A549 (cell line): Measurements from ENCODE around the gene PHKB. TPM values are rescaled to one million over a fixed set of nuclear protein-coding genes. Genes with fewer than 3 reads are reported as not detected.

Experiments used
- ATAC-seq, 2 experiments: fragments of 200-7000 bp in 1 of 2; fragments of >200 bp in 1 of 2; cut with Nextera tagmentation in 1 of 2; cut with Tn5 transposase in 1 of 2; 3 replicates each; pipeline versions ENCODE4 v1.8.0 to v1.9.1; 2018 to 2020; ENCODE audit warnings: mild to moderate bottlenecking in 1 of 2, moderate library complexity in 1 of 2
- CTCF ChIA-PET: fragments of 300-600 bp; sonication (Branson Sonifier 250); formaldehyde crosslinking; extraction: SDS; loops from one replicate; lab custom pipeline; 2021; ENCODE audit warnings: antibody characterized with exemption, inconsistent platforms; lab: Yijun Ruan, JAX
- POLR2A ChIA-PET: fragments of 350-600 bp; formaldehyde crosslinking; extraction: SDS; loops from one replicate; lab custom pipeline; 2021; ENCODE audit warnings: antibody characterized with exemption, inconsistent platforms; lab: Yijun Ruan, JAX
- DNase-seq, 2 experiments: peaks; one replicate each; pipeline versions ENCODE4 v3.0.0 to v3.0.0-alpha.2; 2011 to 2016; ENCODE audit warnings: low read depth in 1 of 2, low spot score in 1 of 2
- FAIRE-seq: peaks from 2 replicates; lab custom pipeline; 2011; peaks lifted over from hg19 to GRCh38; lab: Jason Lieb, UNC
- H3K27ac ChIP-seq, 2 experiments: fragments of >200 bp; sonication (Bioruptor Twin); formaldehyde crosslinking; 3 replicates each; pipeline ENCODE4 v1.5.1; 2016 to 2017
- H3K4me1 ChIP-seq: fragments of >200 bp; sonication (Bioruptor Twin); formaldehyde crosslinking; 3 replicates; pipeline ENCODE4 v1.6.1; 2016
- H3K4me2 ChIP-seq: fragments of >200 bp; sonication (Bioruptor Twin); formaldehyde crosslinking; 3 replicates; pipeline ENCODE4 v1.6.1; 2016
- H3K4me3 ChIP-seq: fragments of >200 bp; sonication (Bioruptor Twin); formaldehyde crosslinking; 3 replicates; pipeline ENCODE4 v1.5.1; 2016
- H3K9me3 ChIP-seq: fragments of >200 bp; sonication (Bioruptor Twin); formaldehyde crosslinking; 3 replicates; pipeline ENCODE4 v1.6.1; 2016
- CBX8 ChIP-seq: fragments of 200-600 bp; sonication (generic); IDR thresholded peaks from 2 replicates; pipeline ENCODE4 v1.6.1; 2016
- CEBPB ChIP-seq, 2 experiments: fragments of >200 bp in 1 of 2; sonication (Bioruptor Twin) in 1 of 2; formaldehyde crosslinking in 1 of 2; IDR thresholded peaks; 2 replicates each; pipeline ENCODE4 v1.6.1; 2012 to 2016
- EHF ChIP-seq: fragments of 250-450 bp; sonication (Bioruptor Pico); IDR thresholded peaks from 2 replicates; pipeline ENCODE4 v1.5.0; 2020; ENCODE audit warnings: mild to moderate bottlenecking
- EHMT2 ChIP-seq: fragments of 200-600 bp; sonication (generic); IDR thresholded peaks from 2 replicates; pipeline ENCODE4 v1.6.1; 2016; ENCODE audit warnings: antibody characterized with exemption, low read depth, mild to moderate bottlenecking, moderate library complexity
- EP300 ChIP-seq, 2 experiments: fragments of >200 bp; sonication (Bioruptor Twin); formaldehyde crosslinking; IDR thresholded peaks; 2 replicates in 1 of 2; 3 replicates in 1 of 2; pipeline ENCODE4 v1.6.1; 2016 to 2017
- ESRRA ChIP-seq: fragments of 150-350 bp; IDR thresholded peaks from 2 replicates; pipeline ENCODE4 v1.6.1; 2014; ENCODE audit warnings: mild to moderate bottlenecking, low read length, borderline replicate concordance
- FOSB ChIP-seq: fragments of 250-450 bp; sonication (Bioruptor Pico); IDR thresholded peaks from 2 replicates; pipeline ENCODE4 v1.5.0; 2020; ENCODE audit warnings: mild to moderate bottlenecking, moderate library complexity
- FOSL2 ChIP-seq, 2 experiments: fragments of 450-650 bp in 1 of 2; fragments of >200 bp in 1 of 2; sonication (Bioruptor Twin) in 1 of 2; formaldehyde crosslinking; IDR thresholded peaks; 2 replicates each; pipeline versions ENCODE4 v1.5.0 to v1.6.1; 2016 to 2020; ENCODE audit warnings: mild to moderate bottlenecking in 1 of 2, moderate library complexity in 1 of 2
- HDAC2 ChIP-seq: fragments of 200-600 bp; sonication (generic); IDR thresholded peaks from 2 replicates; pipeline ENCODE4 v1.6.1; 2016
- HEYL ChIP-seq: fragments of 250-450 bp; sonication (Bioruptor Pico); IDR thresholded peaks from 2 replicates; pipeline ENCODE4 v1.8.0; 2021; ENCODE audit warnings: mild to moderate bottlenecking, moderate library complexity
- KDM1A ChIP-seq: fragments of 200-600 bp; sonication (generic); IDR thresholded peaks from 2 replicates; pipeline ENCODE4 v1.6.1; 2016; ENCODE audit warnings: low read depth, mild to moderate bottlenecking
- MAZ ChIP-seq: fragments of 150-350 bp; IDR thresholded peaks from 2 replicates; pipeline ENCODE4 v1.6.1; 2014; ENCODE audit warnings: antibody characterized with exemption, low read depth, low read length, borderline replicate concordance
- NFE2L2 ChIP-seq: fragments of 150-350 bp; conservative IDR thresholded peaks from 2 replicates; pipeline ENCODE4 v1.6.1; 2014; ENCODE audit warnings: low read length
- POLR2A ChIP-seq: IDR thresholded peaks from 2 replicates; pipeline ENCODE4 v1.6.1; 2012; ENCODE audit warnings: mild to moderate bottlenecking, low read length
- POLR2AphosphoS2 ChIP-seq: conservative IDR thresholded peaks from 2 replicates; pipeline ENCODE4 v1.6.1; 2012; ENCODE audit warnings: low read length, improper control_type of control experiment, inconsistent platforms
- RCOR1 ChIP-seq: fragments of 150-350 bp; IDR thresholded peaks from 2 replicates; pipeline ENCODE4 v1.6.1; 2014; ENCODE audit warnings: antibody characterized with exemption, low read length, low read depth
- RNF2 ChIP-seq: fragments of 200-600 bp; sonication (generic); IDR thresholded peaks from 2 replicates; pipeline ENCODE4 v1.6.1; 2016; ENCODE audit warnings: low read depth, mild to moderate bottlenecking, antibody characterized with exemption, moderate library complexity, borderline replicate concordance
- SREBF2 ChIP-seq: fragments of 450-650 bp; IDR thresholded peaks from 2 replicates; pipeline ENCODE4 v1.6.1; 2014; ENCODE audit warnings: mild to moderate bottlenecking, moderate library complexity
- TFCP2L1 ChIP-seq: fragments of 250-450 bp; sonication (Bioruptor Pico); IDR thresholded peaks from 2 replicates; pipeline ENCODE4 v1.5.0; 2021; ENCODE audit warnings: mild to moderate bottlenecking
- ZC3H11A ChIP-seq: fragments of 450-650 bp; IDR thresholded peaks from 2 replicates; pipeline ENCODE4 v1.6.1; 2014; ENCODE audit warnings: antibody characterized with exemption, mild to moderate bottlenecking
- ZFP36 ChIP-seq: fragments of 450-650 bp; IDR thresholded peaks from 2 replicates; pipeline ENCODE4 v1.6.1; 2014; ENCODE audit warnings: borderline replicate concordance; ENCODE audit not compliant: partially characterized antibody
- ZNF302 ChIP-seq: fragments of 250-450 bp; sonication (Bioruptor Pico); IDR thresholded peaks from 2 replicates; pipeline ENCODE4 v1.9.0; 2021; ENCODE audit warnings: inconsistent platforms, mild to moderate bottlenecking, moderate library complexity
- WGBS: methylation state at CpG from one replicate; pipeline ENCODE4 v1.1.6; 2017; ENCODE audit errors: missing lambda C conversion rate; 5-methylcytosine and 5-hydroxymethylcytosine counted together
- polyA plus RNA-seq, 4 experiments: library from polyadenylated mRNA; depleted of rRNA in 3 of 4; stranded (reverse); fragments of >200 nt; fragmentation: RNase III in 1 of 4; extraction: RNeasy Plus Mini Kit Qiagen cat#74134 plus additional on column Dnase treatment in 1 of 4; gene quantifications; 2 replicates in 3 of 4; 3 replicates in 1 of 4; pipeline ENCODE4 v1.2.3, GENCODE V29; 2011 to 2017
- TF ChIP-seq, protein P1 (sequence below): fragments of >200 bp; sonication (Bioruptor Twin); formaldehyde crosslinking; IDR thresholded peaks from 3 replicates; pipeline ENCODE4 v1.6.1; 2016
- TF ChIP-seq, protein P2 (sequence below): IDR thresholded peaks from 2 replicates; pipeline ENCODE4 v1.6.1; 2012
- TF ChIP-seq, protein P3 (sequence below): IDR thresholded peaks from 2 replicates; pipeline ENCODE4 v1.6.1; 2012
- TF ChIP-seq, protein P4 (sequence below): IDR thresholded peaks from 2 replicates; pipeline ENCODE4 v1.6.1; 2012; ENCODE audit warnings: low read depth, borderline replicate concordance

PHKB gene
- polyA plus RNA-seq, 2 of the 4 experiments (the other 2 are of a cell fraction), result 33.2 to 96.8 TPM

DNA sequence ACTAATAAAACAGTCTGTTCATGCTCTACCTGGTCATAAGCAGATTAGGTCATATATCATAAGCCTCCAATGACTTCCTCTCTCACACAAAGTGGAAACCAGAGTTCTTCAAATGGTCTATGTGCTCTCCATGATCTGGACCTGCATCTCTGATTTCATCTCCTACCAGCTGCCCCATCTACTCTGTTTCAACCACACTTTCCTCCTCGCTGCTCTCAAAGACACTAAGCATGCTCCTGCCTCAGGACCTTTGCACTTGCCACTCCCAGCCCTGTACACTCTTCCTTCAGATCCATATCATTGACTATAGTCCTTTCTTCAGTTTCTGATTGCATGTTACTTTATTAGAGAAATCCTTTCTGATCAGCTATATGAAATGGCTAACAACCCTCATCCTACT is 196.8 kb downstream of the PHKB start:
- ChIA-PET CTCF (no interaction called here), POLR2A (no interaction called here)
- no peak for DNase-seq
- Histone ChIP-seq H3K4me2 (no peak overlapping the region), H3K27ac (no peak overlapping the region), H3K4me1 (no peaks in the 10 kb centered on the region), H3K4me3 (no peak overlapping the region), H3K9me3 (no peaks in the 10 kb centered on the region)
- WGBS, result 93% methylated on average over 1 of the region's 1 CpG
- TF ChIP-seq MAZ, result no peak
- no peak for TF ChIP-seq TFCP2L1 (CRISPR knock-in tag)
- TF ChIP-seq, protein P1, sequence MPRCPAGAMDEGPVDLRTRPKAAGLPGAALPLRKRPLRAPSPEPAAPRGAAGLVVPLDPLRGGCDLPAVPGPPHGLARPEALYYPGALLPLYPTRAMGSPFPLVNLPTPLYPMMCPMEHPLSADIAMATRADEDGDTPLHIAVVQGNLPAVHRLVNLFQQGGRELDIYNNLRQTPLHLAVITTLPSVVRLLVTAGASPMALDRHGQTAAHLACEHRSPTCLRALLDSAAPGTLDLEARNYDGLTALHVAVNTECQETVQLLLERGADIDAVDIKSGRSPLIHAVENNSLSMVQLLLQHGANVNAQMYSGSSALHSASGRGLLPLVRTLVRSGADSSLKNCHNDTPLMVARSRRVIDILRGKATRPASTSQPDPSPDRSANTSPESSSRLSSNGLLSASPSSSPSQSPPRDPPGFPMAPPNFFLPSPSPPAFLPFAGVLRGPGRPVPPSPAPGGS, result no peak
- TF ChIP-seq POLR2A, result no peak
- TF ChIP-seq EHF (CRISPR knock-in tag), result no peak
- no peak for TF ChIP-seq CBX8
- TF ChIP-seq FOSB (CRISPR knock-in tag), result no peak
- no peak for TF ChIP-seq ZC3H11A
- TF ChIP-seq KDM1A, result no peak
- no peak for TF ChIP-seq SREBF2
- TF ChIP-seq ESRRA, result no peak
- TF ChIP-seq, protein P2, sequence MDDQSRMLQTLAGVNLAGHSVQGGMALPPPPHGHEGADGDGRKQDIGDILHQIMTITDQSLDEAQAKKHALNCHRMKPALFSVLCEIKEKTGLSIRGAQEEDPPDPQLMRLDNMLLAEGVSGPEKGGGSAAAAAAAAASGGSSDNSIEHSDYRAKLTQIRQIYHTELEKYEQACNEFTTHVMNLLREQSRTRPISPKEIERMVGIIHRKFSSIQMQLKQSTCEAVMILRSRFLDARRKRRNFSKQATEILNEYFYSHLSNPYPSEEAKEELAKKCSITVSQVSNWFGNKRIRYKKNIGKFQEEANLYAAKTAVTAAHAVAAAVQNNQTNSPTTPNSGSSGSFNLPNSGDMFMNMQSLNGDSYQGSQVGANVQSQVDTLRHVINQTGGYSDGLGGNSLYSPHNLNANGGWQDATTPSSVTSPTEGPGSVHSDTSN, result no peak
- TF ChIP-seq RCOR1, result no peak
- TF ChIP-seq, protein P3, sequence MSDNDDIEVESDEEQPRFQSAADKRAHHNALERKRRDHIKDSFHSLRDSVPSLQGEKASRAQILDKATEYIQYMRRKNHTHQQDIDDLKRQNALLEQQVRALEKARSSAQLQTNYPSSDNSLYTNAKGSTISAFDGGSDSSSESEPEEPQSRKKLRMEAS, result no peak
- TF ChIP-seq, protein P4, sequence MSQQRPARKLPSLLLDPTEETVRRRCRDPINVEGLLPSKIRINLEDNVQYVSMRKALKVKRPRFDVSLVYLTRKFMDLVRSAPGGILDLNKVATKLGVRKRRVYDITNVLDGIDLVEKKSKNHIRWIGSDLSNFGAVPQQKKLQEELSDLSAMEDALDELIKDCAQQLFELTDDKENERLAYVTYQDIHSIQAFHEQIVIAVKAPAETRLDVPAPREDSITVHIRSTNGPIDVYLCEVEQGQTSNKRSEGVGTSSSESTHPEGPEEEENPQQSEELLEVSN, result no peak
- no peak for TF ChIP-seq NFE2L2
- no peak for TF ChIP-seq EP300 (IDR thresholded peaks at IDR 0.05)
- no peak for TF ChIP-seq RNF2
- no peak for TF ChIP-seq POLR2AphosphoS2
- no peak for TF ChIP-seq HDAC2
- ATAC-seq, result no peak
- no peak for FAIRE-seq

DNA sequence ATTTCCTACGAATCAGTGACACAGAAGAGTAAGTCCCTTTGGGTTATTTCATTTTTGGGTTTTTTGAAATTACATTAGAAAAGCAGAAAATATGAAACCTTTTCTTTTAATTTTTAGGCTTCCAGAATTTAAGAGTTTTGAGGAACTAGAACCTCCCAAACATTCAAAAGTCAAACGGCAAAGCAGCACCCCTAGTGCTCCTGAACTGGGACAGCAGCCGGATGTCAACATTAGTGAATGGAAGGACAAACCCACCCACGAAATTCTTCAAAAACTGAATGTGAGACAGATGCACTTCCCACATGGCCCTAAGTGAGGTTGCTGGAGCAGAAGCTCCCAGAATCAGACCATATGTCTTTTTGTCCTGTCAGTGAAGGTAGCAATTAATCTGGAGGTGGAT is 199.4 kb downstream of the PHKB start:
- Histone ChIP-seq H3K4me2 (no peak overlapping the region), H3K4me3 (no peak overlapping the region), H3K4me1 (peaks cover 18% of the 10 kb centered on the region), H3K27ac (no peak overlapping the region), H3K9me3 (no peaks in the 10 kb centered on the region)
- no peak for DNase-seq
- CTCF ChIA-PET, result no interaction called here
- FAIRE-seq, result no peak
- ATAC-seq, result no peak
- POLR2A ChIA-PET, result no interaction called here
- WGBS, result 81% methylated on average over 4 of the region's 4 CpGs
- TF ChIP-seq FOSL2 (IDR thresholded peaks at IDR 0.05) (no peak), FOSL2 (CRISPR knock-in tag; IDR thresholded peaks at IDR 0.05) (no peak), HDAC2 (no peak), ZNF302 (CRISPR knock-in tag) (no peak), EHF (CRISPR knock-in tag) (no peak), HEYL (CRISPR knock-in tag) (no peak), CEBPB (IDR thresholded peaks at IDR 0.05) (no peak), EP300 (IDR thresholded peaks at IDR 0.05) (no peak), CBX8 (no peak), ZFP36 (no peak), EHMT2 (no peak)
